Measurements from ENCODE around the gene INAVA.

INAVA gene

DNA sequence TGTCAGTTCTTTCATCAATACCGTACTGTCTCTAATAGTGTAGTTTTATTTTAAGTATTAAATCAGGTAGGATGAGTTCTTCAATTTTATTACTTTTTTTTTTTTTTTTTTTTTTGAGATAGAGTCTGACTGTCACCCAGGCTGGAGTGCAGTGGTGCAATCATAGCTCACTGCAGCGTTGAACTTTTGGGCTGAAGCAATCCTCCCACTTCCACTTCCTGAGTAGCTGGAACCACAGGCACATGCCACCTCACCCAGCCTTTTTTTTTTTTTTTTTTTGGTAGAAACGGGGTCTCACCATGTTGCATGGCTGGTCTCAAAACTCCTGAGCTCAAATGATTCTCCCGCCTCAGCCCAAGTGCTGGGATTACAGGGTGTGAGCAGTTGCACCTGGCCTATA, 44.3 kb downstream of the INAVA start:
- Histone ChIP-seq H4K20me1 (ENCODE audit: insufficient read depth) (no peaks in the 10 kb centered on the region), H3K4me1 (ENCODE audit: low read depth, poor library complexity, severe bottlenecking) (no peaks in the 10 kb centered on the region), H3K79me2 (ENCODE audit: insufficient read depth, low read depth) (no peaks in the 10 kb centered on the region), H3K27me3 (ENCODE audit: insufficient read depth, low read depth) (no peaks in the 10 kb centered on the region), H3K4me2 (no peak overlapping the region), H3K9ac (no peak overlapping the region), H3K27ac (no peak overlapping the region), H2AFZ (ENCODE audit: low read depth) (no peak overlapping the region), H3K4me3 (IDR thresholded peaks at IDR 0.05; ENCODE audit: insufficient read depth, low read depth, low read length) (no peak overlapping the region), H3K36me3 (ENCODE audit: insufficient read depth) (no peaks in the 10 kb centered on the region)
- TF ChIP-seq, protein P1, sequence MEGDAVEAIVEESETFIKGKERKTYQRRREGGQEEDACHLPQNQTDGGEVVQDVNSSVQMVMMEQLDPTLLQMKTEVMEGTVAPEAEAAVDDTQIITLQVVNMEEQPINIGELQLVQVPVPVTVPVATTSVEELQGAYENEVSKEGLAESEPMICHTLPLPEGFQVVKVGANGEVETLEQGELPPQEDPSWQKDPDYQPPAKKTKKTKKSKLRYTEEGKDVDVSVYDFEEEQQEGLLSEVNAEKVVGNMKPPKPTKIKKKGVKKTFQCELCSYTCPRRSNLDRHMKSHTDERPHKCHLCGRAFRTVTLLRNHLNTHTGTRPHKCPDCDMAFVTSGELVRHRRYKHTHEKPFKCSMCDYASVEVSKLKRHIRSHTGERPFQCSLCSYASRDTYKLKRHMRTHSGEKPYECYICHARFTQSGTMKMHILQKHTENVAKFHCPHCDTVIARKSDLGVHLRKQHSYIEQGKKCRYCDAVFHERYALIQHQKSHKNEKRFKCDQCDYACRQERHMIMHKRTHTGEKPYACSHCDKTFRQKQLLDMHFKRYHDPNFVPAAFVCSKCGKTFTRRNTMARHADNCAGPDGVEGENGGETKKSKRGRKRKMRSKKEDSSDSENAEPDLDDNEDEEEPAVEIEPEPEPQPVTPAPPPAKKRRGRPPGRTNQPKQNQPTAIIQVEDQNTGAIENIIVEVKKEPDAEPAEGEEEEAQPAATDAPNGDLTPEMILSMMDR (conservative IDR thresholded peaks at IDR 0.05; ENCODE audit: low read depth, low read length): no peak

DNA sequence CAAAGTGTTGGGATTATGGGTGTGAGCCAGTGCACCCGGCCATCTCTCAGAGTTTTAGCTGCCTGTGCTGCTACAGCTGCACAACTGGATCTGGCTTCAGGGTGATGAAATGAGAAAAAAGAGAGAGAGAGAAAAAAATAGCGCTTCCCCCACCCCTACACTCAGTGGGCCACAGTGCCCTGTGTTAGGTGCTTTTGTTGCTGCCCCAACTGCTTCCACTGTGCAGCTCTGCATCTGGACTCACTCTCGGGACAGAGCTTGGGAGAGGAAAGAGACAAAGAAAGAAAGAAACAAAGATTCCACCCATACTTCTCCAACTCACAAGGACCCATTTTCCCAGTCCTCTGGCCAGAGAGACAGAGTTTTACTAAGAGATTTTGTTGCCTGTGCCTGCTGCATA, 50.4 kb downstream of the INAVA start:
- Histone ChIP-seq H4K20me1 (ENCODE audit: insufficient read depth) (no peaks in the 10 kb centered on the region), H3K9ac (no peak overlapping the region), H3K27ac (no peak overlapping the region), H3K36me3 (ENCODE audit: insufficient read depth) (no peaks in the 10 kb centered on the region), H3K4me1 (ENCODE audit: low read depth, poor library complexity, severe bottlenecking) (no peaks in the 10 kb centered on the region), H2AFZ (ENCODE audit: low read depth) (no peak overlapping the region), H3K4me2 (no peak overlapping the region), H3K79me2 (ENCODE audit: insufficient read depth, low read depth) (no peaks in the 10 kb centered on the region), H3K27me3 (ENCODE audit: insufficient read depth, low read depth) (no peaks in the 10 kb centered on the region), H3K4me3 (IDR thresholded peaks at IDR 0.05; ENCODE audit: insufficient read depth, low read depth, low read length) (no peak overlapping the region)
- TF ChIP-seq, protein P1 (conservative IDR thresholded peaks at IDR 0.05; ENCODE audit: low read depth, low read length): no peak

DNA sequence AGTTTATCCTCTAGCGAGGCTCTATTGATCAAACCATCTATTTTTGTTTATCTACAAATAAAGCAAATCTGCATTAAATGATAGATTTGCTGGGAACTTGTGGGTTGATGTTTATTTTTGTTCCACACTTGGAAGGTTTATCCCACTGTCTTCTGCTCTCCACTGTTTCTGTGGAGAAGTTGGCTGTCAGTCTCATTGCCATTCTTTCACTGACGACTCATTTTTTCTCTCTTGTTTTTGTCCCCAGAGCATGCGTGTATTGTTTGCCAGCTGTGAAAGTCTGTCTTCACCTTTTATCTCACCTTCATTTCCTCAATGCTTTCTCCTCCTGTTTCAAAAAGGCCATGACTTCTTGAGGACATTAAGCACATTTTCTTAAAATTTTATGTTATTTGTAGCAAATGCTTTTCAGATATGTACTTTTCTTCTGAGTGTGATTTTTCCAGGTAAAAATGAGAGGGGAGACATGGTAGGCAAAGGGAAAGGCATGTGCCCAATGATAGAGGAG, 52.4 kb downstream of the INAVA start:
- H3K27me3 ChIP-seq (ENCODE audit: insufficient read depth, low read depth): no peaks in the 10 kb centered on the region
- no peaks in the 10 kb centered on the region for H4K20me1 ChIP-seq (ENCODE audit: insufficient read depth)
- no peaks in the 10 kb centered on the region for H3K36me3 ChIP-seq (ENCODE audit: insufficient read depth)
- H3K27ac ChIP-seq: no peak overlapping the region
- H2AFZ ChIP-seq (ENCODE audit: low read depth): no peak overlapping the region
- TF ChIP-seq, protein P1 (conservative IDR thresholded peaks at IDR 0.05; ENCODE audit: low read depth, low read length): no peak
- H3K4me1 ChIP-seq (ENCODE audit: low read depth, poor library complexity, severe bottlenecking): no peaks in the 10 kb centered on the region
- H3K9ac ChIP-seq: no peak overlapping the region
- no peak overlapping the region for H3K4me3 ChIP-seq (IDR thresholded peaks at IDR 0.05; ENCODE audit: insufficient read depth, low read depth, low read length)
- H3K4me2 ChIP-seq: no peak overlapping the region
- H3K79me2 ChIP-seq (ENCODE audit: insufficient read depth, low read depth): no peaks in the 10 kb centered on the region

DNA sequence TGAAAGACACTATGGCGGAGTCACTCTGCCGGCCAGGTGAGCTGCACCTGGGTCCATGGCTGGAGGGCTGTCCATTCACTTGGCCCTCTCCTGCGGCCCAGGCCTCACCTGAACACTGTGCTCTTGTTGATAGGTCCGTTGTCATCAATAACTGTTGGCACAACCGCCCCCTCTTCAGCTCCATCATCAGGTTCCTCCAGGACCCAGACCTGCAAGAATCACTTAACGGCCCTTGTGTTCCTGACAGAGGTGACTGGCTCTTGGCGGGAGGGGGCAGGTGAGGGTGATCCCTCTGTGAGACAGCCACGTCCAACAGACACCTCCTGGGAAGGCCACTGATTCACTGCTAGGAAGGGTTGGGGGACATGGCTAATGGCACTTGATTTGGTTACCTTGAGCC, 54.9 kb downstream of the INAVA start:
- H3K4me1 ChIP-seq (ENCODE audit: low read depth, poor library complexity, severe bottlenecking): no peaks in the 10 kb centered on the region
- H3K4me2 ChIP-seq: no peak overlapping the region
- no peak overlapping the region for H3K9ac ChIP-seq
- TF ChIP-seq, protein P1 (conservative IDR thresholded peaks at IDR 0.05; ENCODE audit: low read depth, low read length): no peak
- no peaks in the 10 kb centered on the region for H3K27me3 ChIP-seq (ENCODE audit: insufficient read depth, low read depth)
- no peaks in the 10 kb centered on the region for H4K20me1 ChIP-seq (ENCODE audit: insufficient read depth)
- no peaks in the 10 kb centered on the region for H3K79me2 ChIP-seq (ENCODE audit: insufficient read depth, low read depth)
- H2AFZ ChIP-seq (ENCODE audit: low read depth): no peak overlapping the region
- no peak overlapping the region for H3K27ac ChIP-seq
- no peaks in the 10 kb centered on the region for H3K36me3 ChIP-seq (ENCODE audit: insufficient read depth)
- H3K4me3 ChIP-seq (IDR thresholded peaks at IDR 0.05; ENCODE audit: insufficient read depth, low read depth, low read length): no peak overlapping the region
